SU-DHL-6 (cell line): Measurements from ENCODE around the gene REG3G.

Experiments
- H2AFZ ChIP-seq: fragments of 200-600 bp; sonication (generic); 2 replicates; pipeline ENCODE4 v1.6.1; 2014; ENCODE audit warnings: low read depth, mild to moderate bottlenecking, moderate library complexity, mixed read lengths, antibody characterized with exemption, low read length; ENCODE audit not compliant: severe bottlenecking
- H3F3A ChIP-seq: fragments of 200-600 bp; shearing (Covaris generic); 2 replicates; pipeline ENCODE4 v1.6.0; 2016; ENCODE audit warnings: antibody characterized with exemption, mild to moderate bottlenecking; ENCODE audit not compliant: insufficient read depth
- H3K27ac ChIP-seq: fragments of 200-600 bp; sonication (generic); 2 replicates; pipeline ENCODE4 v1.5.1; 2016; ENCODE audit warnings: low read depth, mild to moderate bottlenecking, low read length, moderate library complexity, mixed read lengths
- H3K27me3 ChIP-seq: fragments of 200-600 bp; sonication (generic), shearing (Covaris generic); 2 replicates; pipeline ENCODE4 v1.6.0; 2014; ENCODE audit warnings: mild to moderate bottlenecking, low read length
- H3K36me3 ChIP-seq: fragments of 200-600 bp; sonication (generic); 2 replicates; pipeline ENCODE4 v1.6.1; 2014; ENCODE audit warnings: mild to moderate bottlenecking, low read length, mixed read lengths
- H3K4me2 ChIP-seq: fragments of 300-600, 200-600 bp; shearing (Covaris generic), sonication (generic); 2 replicates; pipeline ENCODE4 v1.6.0; 2014; ENCODE audit warnings: low read length, low read depth, mild to moderate bottlenecking; ENCODE audit not compliant: poor library complexity, severe bottlenecking
- H3K4me3 ChIP-seq: fragments of 200-600 bp; sonication (generic); 2 replicates; pipeline ENCODE4 v1.5.1; 2014; ENCODE audit warnings: antibody characterized with exemption, low read length, mild to moderate bottlenecking, mixed read lengths; ENCODE audit not compliant: insufficient read depth, poor library complexity, severe bottlenecking
- H3K79me2 ChIP-seq: fragments of 200-600 bp; sonication (generic); 2 replicates; pipeline ENCODE4 v1.6.1; 2014; ENCODE audit warnings: mild to moderate bottlenecking, low read length, moderate library complexity; ENCODE audit not compliant: insufficient read depth
- H3K9ac ChIP-seq: fragments of 200-600 bp; sonication (generic); 2 replicates; pipeline ENCODE4 v1.7.0; 2014; ENCODE audit warnings: mild to moderate bottlenecking, low read length
- H3K9me2 ChIP-seq: fragments of 200-600 bp; sonication (generic); replicated peaks from 2 replicates; pipeline ENCODE4 v1.6.1; 2014; ENCODE audit warnings: low read length; ENCODE audit not compliant: insufficient read depth
- H3K9me3 ChIP-seq: fragments of 200-600 bp; sonication (generic); 2 replicates; pipeline ENCODE4 v1.6.1; 2014; ENCODE audit warnings: low read length, mixed read lengths; ENCODE audit not compliant: insufficient read depth
- H4K20me1 ChIP-seq: fragments of 200-600 bp; sonication (generic); 2 replicates; pipeline ENCODE4 v1.6.1; 2014; ENCODE audit warnings: low read depth, mild to moderate bottlenecking, antibody characterized with exemption, low read length, moderate library complexity, mixed read lengths
- CTCF ChIP-seq: fragments of 200-600 bp; sonication (generic); IDR thresholded peaks from one replicate; pipeline ENCODE4 v1.5.1; 2017; ENCODE audit warnings: antibody characterized with exemption, mild to moderate bottlenecking, low read length, moderate library complexity; ENCODE audit not compliant: insufficient read depth, poor library complexity, severe bottlenecking
- EZH2phosphoT487 ChIP-seq: fragments of 200-600 bp; sonication (generic), shearing (Covaris generic); conservative IDR thresholded peaks from 2 replicates; pipeline ENCODE4 v1.6.1; 2018; ENCODE audit warnings: mild to moderate bottlenecking, antibody characterized with exemption, low read length, moderate library complexity, mixed read lengths

The REG3G gene

GRCh38 chr2:79013629-79014028 lies 11.9 kb upstream of the REG3G start:
- TF ChIP-seq EZH2phosphoT487 (no peak), CTCF (no peak)
- Histone ChIP-seq H2AFZ (no peak overlapping the region), H3K9ac (no peak overlapping the region), H3F3A (no peaks in the 10 kb centered on the region), H3K4me3 (no peak overlapping the region), H3K4me2 (no peak overlapping the region), H3K27ac (no peak overlapping the region), H3K9me3 (no peaks in the 10 kb centered on the region), H3K9me2 (no peaks in the 10 kb centered on the region), H3K36me3 (no peaks in the 10 kb centered on the region), H3K27me3 (no peaks in the 10 kb centered on the region), H4K20me1 (no peaks in the 10 kb centered on the region), H3K79me2 (no peaks in the 10 kb centered on the region)

GRCh38 chr2:79016342-79016741 lies 9.2 kb upstream of the REG3G start:
- H3K27me3 ChIP-seq: no peaks in the 10 kb centered on the region
- no peak for TF ChIP-seq CTCF
- TF ChIP-seq EZH2phosphoT487: no peak
- H3K9me2 ChIP-seq: no peaks in the 10 kb centered on the region
- no peak overlapping the region for H3K4me3 ChIP-seq
- H4K20me1 ChIP-seq: no peaks in the 10 kb centered on the region
- H3K79me2 ChIP-seq: no peaks in the 10 kb centered on the region
- no peak overlapping the region for H3K9ac ChIP-seq
- no peak overlapping the region for H3K27ac ChIP-seq
- H3K9me3 ChIP-seq: no peaks in the 10 kb centered on the region
- H3K36me3 ChIP-seq: no peaks in the 10 kb centered on the region
- no peak overlapping the region for H2AFZ ChIP-seq
- no peaks in the 10 kb centered on the region for H3F3A ChIP-seq
- H3K4me2 ChIP-seq: no peak overlapping the region

- Histone ChIP-seq H3K27ac (no peak overlapping the region), H2AFZ (no peak overlapping the region), H4K20me1 (no peaks in the 10 kb centered on the region), H3K79me2 (no peaks in the 10 kb centered on the region), H3K36me3 (no peaks in the 10 kb centered on the region), H3F3A (no peaks in the 10 kb centered on the region), H3K4me3 (no peak overlapping the region), H3K9me3 (no peaks in the 10 kb centered on the region), H3K9me2 (no peaks in the 10 kb centered on the region), H3K27me3 (no peaks in the 10 kb centered on the region), H3K9ac (no peak overlapping the region), H3K4me2 (no peak overlapping the region)
- no peak for TF ChIP-seq CTCF
- no peak for TF ChIP-seq EZH2phosphoT487
Observed at GRCh38 chr2:79026061-79026460, 559 bp downstream of the REG3G start.
